ENCODE measurements around the gene WIPI1.
"Not testable (repeated sequence)": the region's sequence is repeated elsewhere in the genome, so short reads cannot be mapped to it uniquely, and the experiment has no call there.

The WIPI1 gene

DNA sequence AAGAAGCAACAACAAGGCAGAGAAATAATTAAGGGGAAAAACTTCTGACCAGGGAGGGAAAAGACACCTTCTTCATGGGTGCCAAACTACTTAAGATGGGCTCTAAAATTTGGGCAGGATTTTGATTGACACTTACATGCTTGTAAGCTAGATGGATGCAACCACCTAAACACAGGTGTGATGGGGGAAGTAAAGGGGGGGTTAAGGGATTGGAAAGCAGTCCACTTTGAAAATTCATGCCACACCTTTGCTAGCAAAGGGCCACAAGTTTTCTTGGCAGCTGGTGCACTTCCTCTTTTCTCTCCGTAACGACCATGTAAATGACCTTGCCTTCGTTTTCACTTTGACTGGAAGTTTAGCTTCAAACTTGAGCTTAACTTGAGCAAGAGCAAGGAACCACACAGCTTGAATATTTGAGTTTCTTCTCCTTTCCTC lies 40.6 kb upstream of the WIPI1 start:
- Histone ChIP-seq H3K27me3 (replicated peaks) (no peaks in the 10 kb centered on the region), H3K27ac (no peak overlapping the region), H3K4me3 (ENCODE audit: low read depth, low read length) (no peak overlapping the region), H3K36me3 (replicated peaks) (no peaks in the 10 kb centered on the region)
- in situ Hi-C loops (cut with HindIII; ENCODE audit: low pct_ligation_motif_present, low sequenced_read_pairs), result no loop called here
- no peak for DNase-seq
- TF ChIP-seq, protein P1, sequence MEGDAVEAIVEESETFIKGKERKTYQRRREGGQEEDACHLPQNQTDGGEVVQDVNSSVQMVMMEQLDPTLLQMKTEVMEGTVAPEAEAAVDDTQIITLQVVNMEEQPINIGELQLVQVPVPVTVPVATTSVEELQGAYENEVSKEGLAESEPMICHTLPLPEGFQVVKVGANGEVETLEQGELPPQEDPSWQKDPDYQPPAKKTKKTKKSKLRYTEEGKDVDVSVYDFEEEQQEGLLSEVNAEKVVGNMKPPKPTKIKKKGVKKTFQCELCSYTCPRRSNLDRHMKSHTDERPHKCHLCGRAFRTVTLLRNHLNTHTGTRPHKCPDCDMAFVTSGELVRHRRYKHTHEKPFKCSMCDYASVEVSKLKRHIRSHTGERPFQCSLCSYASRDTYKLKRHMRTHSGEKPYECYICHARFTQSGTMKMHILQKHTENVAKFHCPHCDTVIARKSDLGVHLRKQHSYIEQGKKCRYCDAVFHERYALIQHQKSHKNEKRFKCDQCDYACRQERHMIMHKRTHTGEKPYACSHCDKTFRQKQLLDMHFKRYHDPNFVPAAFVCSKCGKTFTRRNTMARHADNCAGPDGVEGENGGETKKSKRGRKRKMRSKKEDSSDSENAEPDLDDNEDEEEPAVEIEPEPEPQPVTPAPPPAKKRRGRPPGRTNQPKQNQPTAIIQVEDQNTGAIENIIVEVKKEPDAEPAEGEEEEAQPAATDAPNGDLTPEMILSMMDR (IDR thresholded peaks at IDR 0.05; ENCODE audit: low read depth, low read length, missing control alignments), result no peak

DNA sequence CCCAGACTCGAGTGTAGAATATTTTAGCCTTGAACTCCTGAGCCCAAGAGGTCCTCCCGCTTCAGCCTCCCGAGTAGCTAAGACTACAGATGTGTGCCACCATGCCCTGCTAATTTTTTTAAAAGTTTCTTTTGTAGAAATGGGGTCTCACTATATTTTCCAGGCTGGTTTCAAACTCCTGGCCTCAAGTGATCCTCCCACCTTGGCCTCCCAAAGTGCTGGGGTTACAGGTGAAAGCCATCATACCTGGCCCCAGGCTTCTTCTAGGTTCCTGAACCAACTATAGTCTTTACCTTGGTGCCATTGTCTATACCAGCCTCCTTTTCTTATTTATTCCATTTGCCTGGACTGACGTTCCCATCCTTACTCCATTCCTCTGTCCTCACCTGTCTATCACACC lies 37.8 kb upstream of the WIPI1 start:
- in situ Hi-C loops (cut with HindIII; ENCODE audit: low pct_ligation_motif_present, low sequenced_read_pairs), result no loop called here
- no peak overlapping the region for H3K27ac ChIP-seq
- TF ChIP-seq, protein P1 (IDR thresholded peaks at IDR 0.05; ENCODE audit: low read depth, low read length, missing control alignments), result no peak

DNA sequence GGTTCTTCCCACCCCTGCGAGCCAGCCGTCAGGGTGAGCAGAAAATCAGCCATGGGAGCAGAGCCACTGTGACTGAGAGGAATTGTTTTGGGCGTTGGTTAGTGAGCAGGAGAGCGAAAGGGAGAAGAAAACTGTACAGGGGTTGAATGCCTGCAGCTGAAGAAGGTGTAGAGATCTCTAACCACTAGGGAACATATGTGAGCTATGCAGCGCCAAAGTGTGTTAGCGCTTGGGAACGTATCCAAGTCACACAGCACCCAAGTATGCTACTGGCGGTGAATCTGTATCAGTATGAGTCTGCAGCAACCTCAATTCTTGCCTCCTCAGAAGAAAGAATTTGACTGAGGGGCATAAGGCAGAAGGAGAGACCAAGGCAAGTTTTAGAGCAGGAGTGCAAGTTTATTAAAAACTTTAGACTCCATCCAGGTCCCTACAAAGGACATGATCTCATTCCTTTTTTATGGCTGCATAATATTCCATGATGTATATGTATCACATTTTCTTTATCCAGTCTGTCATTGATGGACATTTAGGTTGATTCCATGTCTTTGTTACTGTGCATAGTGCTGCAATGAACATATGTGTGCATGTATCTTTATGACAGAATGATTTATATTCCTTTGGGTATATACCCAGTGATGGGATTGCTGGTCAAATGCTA lies 35.2 kb upstream of the WIPI1 start:
- in situ Hi-C loops (cut with HindIII; ENCODE audit: low pct_ligation_motif_present, low sequenced_read_pairs); H3K27ac ChIP-seq; DNase-seq; H3K27me3 ChIP-seq (replicated peaks); H3K4me3 ChIP-seq (ENCODE audit: low read depth, low read length); H3K36me3 ChIP-seq (replicated peaks): not testable (repeated sequence)

More for the DNA sequence above, 37.8 kb upstream of the WIPI1 start:
- Histone ChIP-seq H3K4me3 (ENCODE audit: low read depth, low read length) (no peak overlapping the region), H3K36me3 (replicated peaks) (no peaks in the 10 kb centered on the region), H3K27me3 (replicated peaks) (no peaks in the 10 kb centered on the region)
- DNase-seq, result no peak

DNA sequence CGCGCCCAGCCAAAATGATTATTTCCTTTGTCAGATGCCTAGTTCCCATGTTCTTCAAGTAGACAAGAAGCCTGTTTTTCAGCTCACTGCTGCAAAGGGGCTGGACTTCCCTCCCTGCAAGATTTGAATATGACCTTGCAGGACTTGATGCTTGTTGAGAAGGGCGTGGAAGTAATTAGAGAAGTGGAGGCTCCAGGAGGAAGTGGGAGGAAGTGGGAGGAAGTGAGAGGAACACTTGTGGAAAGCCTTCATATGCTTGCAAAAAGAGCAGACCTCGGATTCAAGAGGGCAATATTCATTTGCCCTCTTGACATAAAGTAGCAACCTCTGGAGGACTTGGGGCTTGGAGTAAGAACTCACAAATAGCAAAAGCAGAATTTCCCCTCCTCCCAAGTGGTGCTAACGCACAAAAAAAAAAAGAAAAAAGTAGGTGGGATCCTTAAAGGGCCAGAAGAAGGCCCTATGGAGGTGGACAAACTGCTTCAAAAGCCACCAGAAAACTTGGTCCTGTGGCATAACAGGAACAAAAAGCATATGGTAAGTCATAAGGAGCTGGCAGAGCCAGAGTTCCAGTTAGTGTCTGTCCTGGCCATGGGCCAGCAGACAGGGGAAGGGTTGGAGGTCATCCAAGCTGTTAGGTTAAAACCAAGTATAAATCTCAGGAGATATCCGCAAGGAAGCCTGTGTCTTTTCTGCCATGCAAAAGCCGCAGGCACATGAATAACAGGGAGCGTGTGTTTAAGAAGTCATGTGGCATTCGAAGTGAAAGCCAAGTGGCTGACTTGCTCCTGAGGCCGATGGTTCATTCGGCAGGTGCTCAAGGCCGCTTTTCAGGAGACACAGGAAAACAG lies 34.3 kb upstream of the WIPI1 start:
- Histone ChIP-seq H3K36me3 (replicated peaks) (no peaks in the 10 kb centered on the region), H3K27ac (no peak overlapping the region), H3K27me3 (replicated peaks) (no peaks in the 10 kb centered on the region), H3K4me3 (ENCODE audit: low read depth, low read length) (no peak overlapping the region)
- TF ChIP-seq, protein P1 (IDR thresholded peaks at IDR 0.05; ENCODE audit: low read depth, low read length, missing control alignments), result no peak
- no peak for DNase-seq
- in situ Hi-C loops (cut with HindIII; ENCODE audit: low pct_ligation_motif_present, low sequenced_read_pairs), result no loop called here

DNA sequence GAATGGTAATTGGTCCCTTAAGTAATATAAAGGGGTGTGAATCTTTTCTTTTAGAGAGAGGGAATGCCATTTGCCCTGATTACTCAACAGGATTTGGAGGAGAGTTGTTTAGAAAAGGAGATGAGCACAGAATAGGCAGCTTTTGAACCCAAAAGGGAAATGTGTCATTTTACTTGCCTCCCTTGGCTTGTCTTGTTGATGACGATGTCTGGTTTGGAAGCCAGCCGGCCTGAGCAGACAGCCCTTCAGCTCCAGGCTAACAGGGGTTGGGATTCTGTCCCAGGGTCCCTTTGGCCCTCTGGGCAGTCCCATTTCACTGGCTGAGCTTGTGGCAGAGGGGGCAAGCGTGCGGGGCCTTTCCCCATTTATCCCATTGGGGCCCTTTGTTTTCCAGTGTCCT lies 32.6 kb upstream of the WIPI1 start:
- no peaks in the 10 kb centered on the region for H3K27me3 ChIP-seq (replicated peaks)
- no peak overlapping the region for H3K4me3 ChIP-seq (ENCODE audit: low read depth, low read length)
- H3K27ac ChIP-seq, result no peak overlapping the region
- in situ Hi-C loops (cut with HindIII; ENCODE audit: low pct_ligation_motif_present, low sequenced_read_pairs), result no loop called here
- H3K36me3 ChIP-seq (replicated peaks), result no peaks in the 10 kb centered on the region
- DNase-seq, result no peak
- TF ChIP-seq, protein P1 (IDR thresholded peaks at IDR 0.05; ENCODE audit: low read depth, low read length, missing control alignments), result no peak

DNA sequence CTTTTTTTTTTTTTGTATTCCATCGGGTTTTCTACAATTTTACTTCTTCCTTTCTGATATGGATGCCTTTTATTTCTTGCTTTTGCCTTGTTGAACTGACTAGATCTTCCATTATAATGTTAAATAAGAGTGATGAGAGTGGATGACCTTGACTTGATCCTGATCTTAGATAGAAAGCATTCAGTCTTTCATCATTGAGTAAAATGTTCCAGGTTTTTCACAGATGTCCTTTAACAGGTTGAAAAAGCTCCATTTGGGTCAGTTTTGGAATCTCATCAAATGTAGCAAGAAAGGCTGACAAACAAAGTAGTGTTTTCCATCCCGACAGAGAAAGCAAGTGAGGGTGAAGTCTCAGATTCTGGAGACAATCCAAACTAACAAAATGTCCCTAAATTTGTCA lies 27.2 kb upstream of the WIPI1 start:
- TF ChIP-seq, protein P1 (IDR thresholded peaks at IDR 0.05; ENCODE audit: low read depth, low read length, missing control alignments), result no peak
- Histone ChIP-seq H3K36me3 (replicated peaks) (no peaks in the 10 kb centered on the region), H3K4me3 (ENCODE audit: low read depth, low read length) (no peak overlapping the region), H3K27ac (no peak overlapping the region), H3K27me3 (replicated peaks) (no peaks in the 10 kb centered on the region)
- in situ Hi-C loops (cut with HindIII; ENCODE audit: low pct_ligation_motif_present, low sequenced_read_pairs), result no loop called here
- DNase-seq, result no peak

Measured in brain microvascular endothelial cell (primary cell).